ENCODE data around the gene GGCX.

Gene GGCX

GRCh38 chr2:85505551-85506238, 55.6 kb downstream of the GGCX start:
- no peak for DNase-seq

GRCh38 chr2:85504778-85505261, 56.5 kb downstream of the GGCX start:
- peak; percentile 74 for DNase-seq

GRCh38 chr2:85503851-85504777, 57.2 kb downstream of the GGCX start:
- DNase-seq: no peak

- DNase-seq: no peak
Measured at GRCh38 chr2:85503168-85503850, 58.0 kb downstream of the GGCX start.

- DNase-seq: no peak
Measured at GRCh38 chr2:85502720-85503119, 58.6 kb downstream of the GGCX start.

GRCh38 chr2:85501248-85501647, 60.0 kb downstream of the GGCX start:
- no peak for DNase-seq

GRCh38 chr2:85497944-85498630, 63.2 kb downstream of the GGCX start:
- no peak for DNase-seq

- DNase-seq: no peak
Measured at GRCh38 chr2:85496436-85496835, 64.9 kb downstream of the GGCX start.
